Fibroblast of pulmonary artery (primary cell): ENCODE data around the gene TERT.

Source experiments
- DNase-seq: peaks from one replicate; pipeline ENCODE4 v3.0.0-alpha.2; 2010; ENCODE audit warnings: low read depth
- H3K4me3 ChIP-seq: replicated peaks from 2 replicates; pipeline ENCODE4 v1.5.1; 2011; ENCODE audit warnings: low read depth, mild to moderate bottlenecking, control low read depth, low read length, moderate library complexity
- TF ChIP-seq, protein P1 (sequence below): IDR thresholded peaks from 2 replicates; pipeline ENCODE4 v1.5.1; 2011; ENCODE audit warnings: mild to moderate bottlenecking, control low read depth, low read length, inconsistent platforms; ENCODE audit errors: missing control alignments

TERT gene

GRCh38 chr5:1218351-1219080, 76.4 kb downstream of the TERT start:
- TF ChIP-seq, protein P1, sequence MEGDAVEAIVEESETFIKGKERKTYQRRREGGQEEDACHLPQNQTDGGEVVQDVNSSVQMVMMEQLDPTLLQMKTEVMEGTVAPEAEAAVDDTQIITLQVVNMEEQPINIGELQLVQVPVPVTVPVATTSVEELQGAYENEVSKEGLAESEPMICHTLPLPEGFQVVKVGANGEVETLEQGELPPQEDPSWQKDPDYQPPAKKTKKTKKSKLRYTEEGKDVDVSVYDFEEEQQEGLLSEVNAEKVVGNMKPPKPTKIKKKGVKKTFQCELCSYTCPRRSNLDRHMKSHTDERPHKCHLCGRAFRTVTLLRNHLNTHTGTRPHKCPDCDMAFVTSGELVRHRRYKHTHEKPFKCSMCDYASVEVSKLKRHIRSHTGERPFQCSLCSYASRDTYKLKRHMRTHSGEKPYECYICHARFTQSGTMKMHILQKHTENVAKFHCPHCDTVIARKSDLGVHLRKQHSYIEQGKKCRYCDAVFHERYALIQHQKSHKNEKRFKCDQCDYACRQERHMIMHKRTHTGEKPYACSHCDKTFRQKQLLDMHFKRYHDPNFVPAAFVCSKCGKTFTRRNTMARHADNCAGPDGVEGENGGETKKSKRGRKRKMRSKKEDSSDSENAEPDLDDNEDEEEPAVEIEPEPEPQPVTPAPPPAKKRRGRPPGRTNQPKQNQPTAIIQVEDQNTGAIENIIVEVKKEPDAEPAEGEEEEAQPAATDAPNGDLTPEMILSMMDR, result no peak
- no peak overlapping the region for H3K4me3 ChIP-seq
- DNase-seq, result no peak

DNA sequence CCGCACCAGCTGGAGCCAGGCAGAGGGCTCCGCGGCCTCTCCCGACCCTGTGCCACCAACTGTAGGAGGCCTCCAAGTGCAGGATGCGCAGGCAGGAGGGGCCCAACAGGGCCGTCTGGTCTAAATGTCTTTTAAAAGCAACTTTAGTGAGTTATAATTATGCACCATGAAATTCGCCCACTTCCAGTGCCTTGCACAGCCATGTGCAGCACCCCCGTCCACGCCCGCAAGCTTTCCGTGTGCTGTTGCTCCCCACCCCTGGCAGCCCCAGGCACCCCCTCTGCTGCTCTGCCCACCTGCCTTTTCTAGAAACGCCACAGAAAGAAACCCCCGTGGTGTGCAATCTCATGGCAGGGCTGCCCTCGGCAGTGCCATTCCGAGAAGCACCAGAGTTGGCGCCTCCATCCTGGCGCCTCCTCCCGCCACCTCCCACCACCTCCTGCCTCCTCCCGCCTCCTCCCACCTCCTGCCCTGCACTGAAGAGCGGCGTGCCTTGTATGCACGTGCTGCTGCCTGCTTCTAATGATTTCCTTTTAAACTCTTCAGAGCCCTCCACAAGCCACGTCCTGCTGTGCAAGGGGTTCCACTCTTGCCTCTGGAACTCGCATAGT, 77.2 kb downstream of the TERT start:
- DNase-seq, result no peak
- no peak overlapping the region for H3K4me3 ChIP-seq
- TF ChIP-seq, protein P1, result no peak

DNA sequence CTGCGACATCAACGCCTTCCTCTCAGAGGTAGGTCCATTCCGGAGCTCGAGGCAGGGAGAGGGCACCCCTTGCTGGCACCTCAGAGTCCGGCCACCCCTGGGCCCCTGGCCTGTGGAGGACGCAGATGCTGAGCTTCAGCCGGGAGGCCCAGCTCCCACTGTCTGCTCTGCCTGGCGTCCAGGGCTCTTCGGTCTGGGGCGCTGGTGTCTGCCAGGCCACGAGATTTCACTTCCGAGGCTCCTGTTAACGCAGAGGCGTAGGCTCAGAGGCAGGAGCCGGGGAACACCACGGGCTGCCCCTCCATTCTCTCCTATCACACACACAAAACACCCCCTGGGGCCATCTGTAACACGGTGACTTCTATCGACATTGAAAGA, 78.0 kb downstream of the TERT start:
- no peak overlapping the region for H3K4me3 ChIP-seq
- TF ChIP-seq, protein P1, result no peak
- no peak for DNase-seq

- no peak overlapping the region for H3K4me3 ChIP-seq
- no peak for DNase-seq
- TF ChIP-seq, protein P1, result no peak
Observed at GRCh38 chr5:1216211-1216917, 78.5 kb downstream of the TERT start.

DNA sequence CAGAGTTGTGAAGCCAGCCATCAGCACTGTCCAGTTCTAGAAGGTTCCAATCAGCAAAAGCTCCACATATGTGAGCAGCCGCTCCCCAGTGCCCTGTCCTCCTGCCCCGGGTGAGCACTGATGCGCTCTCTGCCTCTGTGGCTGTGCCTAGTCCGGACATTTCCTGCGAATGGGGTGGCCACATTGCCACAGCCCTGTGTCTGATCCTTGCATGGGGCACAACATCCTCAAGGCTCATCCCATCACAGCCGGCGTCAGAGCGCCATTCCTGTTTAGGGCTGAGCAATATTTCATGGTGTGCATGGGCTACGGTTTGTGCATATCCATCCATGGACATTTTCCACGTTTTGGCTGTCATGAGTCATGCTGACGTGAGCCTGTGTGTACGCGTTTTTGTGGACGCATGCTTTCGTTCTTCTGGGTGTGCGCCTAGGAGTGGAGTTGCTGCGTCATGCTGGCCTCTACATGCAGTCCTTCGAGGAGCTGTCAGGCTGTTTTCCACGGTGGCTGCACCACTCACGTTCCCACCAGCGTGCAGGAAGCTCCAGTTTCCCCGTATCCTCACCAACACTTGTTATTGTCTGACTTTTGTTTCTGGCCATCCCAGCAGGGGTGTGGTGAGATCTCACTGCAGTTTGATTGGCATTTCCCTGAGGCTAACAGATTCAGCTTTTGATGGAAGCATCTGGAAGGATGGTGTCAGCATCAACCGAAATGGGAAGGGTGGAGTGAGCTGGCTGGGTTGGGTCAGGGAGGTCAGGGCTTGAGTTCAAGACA, 79.4 kb downstream of the TERT start:
- H3K4me3 ChIP-seq, result no peak overlapping the region
- no peak for DNase-seq
- TF ChIP-seq, protein P1, result no peak

GRCh38 chr5:1214936-1215220, 80.0 kb downstream of the TERT start:
- TF ChIP-seq, protein P1, result no peak
- no peak overlapping the region for H3K4me3 ChIP-seq
- no peak for DNase-seq
